GM12878 (cell line): ENCODE results near the gene MPRIP.

Source experiments
- HCFC1 ChIP-seq: fragments of 150-350 bp; IDR thresholded peaks from 2 replicates; pipeline ENCODE4 v1.6.1; 2014; ENCODE audit warnings: low read length
- MYC ChIP-seq: IDR thresholded peaks from 2 replicates; pipeline ENCODE4 v1.6.1; 2011; ENCODE audit warnings: mild to moderate bottlenecking, low read length, moderate library complexity, inconsistent platforms; ENCODE audit not compliant: insufficient read depth, insufficient replicate concordance, insufficient read length, severe bottlenecking
- POLR2A ChIP-seq: IDR thresholded peaks from 2 replicates; pipeline ENCODE4 v1.6.1; 2011; ENCODE audit warnings: low read depth, mild to moderate bottlenecking, low read length

DNA sequence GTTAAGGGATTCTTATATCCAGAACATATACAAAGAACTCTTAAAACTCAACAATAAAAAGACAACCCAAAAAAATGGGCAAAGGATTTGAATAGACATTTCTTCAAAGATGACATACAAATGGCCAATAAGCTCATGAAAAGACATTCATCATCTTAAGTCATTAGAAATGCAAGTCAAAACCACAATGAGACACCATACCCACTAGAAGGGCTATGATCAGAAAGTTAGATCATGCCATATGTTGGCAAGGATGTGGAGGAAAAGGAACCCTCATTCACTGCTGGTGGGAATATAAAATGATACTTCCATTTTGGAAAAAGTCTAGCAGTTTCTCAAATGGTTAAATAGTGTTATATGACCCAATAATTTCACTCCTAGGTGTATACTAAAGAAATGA, 154.5 kb downstream of the MPRIP start:
- TF ChIP-seq POLR2A (no peak), MYC (no peak), HCFC1 (no peak)
